HTERT RPE-1 (cell line): ENCODE results near the gene FAM20B.
"Not testable (repeated sequence)": the region's sequence is repeated elsewhere in the genome, so short reads cannot be mapped to it uniquely, and the experiment has no call there.

Source experiments
- in situ Hi-C: fragments of 300-500 bp; cut with MboI; formaldehyde crosslinking; loops from 4 replicates; pipeline ENCODE4 v1.14.3; 2020; ENCODE audit warnings: low sequenced_read_pairs

FAM20B gene, protein sequence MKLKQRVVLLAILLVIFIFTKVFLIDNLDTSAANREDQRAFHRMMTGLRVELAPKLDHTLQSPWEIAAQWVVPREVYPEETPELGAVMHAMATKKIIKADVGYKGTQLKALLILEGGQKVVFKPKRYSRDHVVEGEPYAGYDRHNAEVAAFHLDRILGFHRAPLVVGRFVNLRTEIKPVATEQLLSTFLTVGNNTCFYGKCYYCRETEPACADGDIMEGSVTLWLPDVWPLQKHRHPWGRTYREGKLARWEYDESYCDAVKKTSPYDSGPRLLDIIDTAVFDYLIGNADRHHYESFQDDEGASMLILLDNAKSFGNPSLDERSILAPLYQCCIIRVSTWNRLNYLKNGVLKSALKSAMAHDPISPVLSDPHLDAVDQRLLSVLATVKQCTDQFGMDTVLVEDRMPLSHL

DNA sequence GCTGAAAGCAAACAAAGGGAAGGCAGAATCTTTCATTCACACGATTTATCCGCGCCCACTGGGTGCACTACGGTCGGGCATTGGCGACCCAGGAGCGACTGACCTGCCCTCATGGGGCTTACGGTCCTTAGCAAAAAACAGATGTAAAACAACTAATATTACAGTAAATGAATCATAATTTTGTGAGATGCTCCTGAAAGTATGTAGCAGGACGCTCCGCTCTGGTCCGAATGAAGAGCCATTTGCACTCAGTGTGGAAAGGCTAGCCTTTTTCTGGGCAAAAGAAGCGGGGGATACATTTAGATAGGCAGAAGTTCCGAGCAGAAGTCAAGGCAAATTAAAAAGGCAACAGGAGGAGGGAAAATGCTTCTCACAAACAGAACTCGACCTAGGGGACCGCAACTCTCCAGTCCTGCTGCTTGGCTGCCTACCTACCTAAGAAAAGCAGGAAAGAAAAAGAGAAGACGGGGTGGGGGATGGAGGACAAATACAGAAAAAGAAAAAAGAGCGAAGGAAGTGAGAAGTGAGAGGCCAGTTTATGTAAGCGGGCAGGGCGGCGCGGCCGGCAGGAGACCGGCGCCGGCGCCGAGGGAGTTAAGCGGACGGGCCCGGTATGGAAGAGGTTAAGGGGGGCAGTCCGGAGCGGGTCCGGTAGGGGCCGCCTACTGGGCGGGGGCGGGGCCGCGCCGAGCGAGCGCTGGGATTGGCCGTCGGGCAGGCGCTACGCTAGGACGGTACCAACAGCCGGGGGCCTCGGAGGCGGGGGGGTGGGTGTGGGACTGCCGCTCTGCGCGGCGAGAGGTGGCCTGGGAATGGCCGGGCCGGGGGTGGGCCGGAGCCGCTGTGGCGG, at the start of gene FAM20B:
Gene FAM20B (plus strand): TSS at position 770 of the 850 bp plus-strand sequence. CDS start 17,954 bp downstream, outside the sequence.
- in situ Hi-C loops: no loop called here

DNA sequence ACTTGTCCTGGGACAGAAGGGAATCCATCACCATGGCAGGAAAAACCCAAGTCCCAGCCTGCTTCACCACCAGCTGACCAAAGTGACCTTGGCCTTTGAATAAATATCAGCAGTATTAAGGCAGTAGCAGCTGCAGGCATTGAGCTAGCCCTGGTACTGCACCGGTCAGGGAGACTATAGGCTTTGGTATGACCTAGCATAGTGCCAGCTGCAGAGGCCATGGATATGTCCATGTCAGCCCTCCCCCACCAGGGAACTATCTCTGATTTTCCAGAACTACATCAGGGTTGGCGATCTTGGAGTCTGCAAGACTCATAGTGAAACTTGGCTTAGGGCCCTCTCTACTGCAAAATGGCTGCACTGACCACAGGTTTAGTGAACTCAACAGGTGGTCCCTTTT, 49.2 kb upstream of the FAM20B start:
- in situ Hi-C loops: no loop called here

DNA sequence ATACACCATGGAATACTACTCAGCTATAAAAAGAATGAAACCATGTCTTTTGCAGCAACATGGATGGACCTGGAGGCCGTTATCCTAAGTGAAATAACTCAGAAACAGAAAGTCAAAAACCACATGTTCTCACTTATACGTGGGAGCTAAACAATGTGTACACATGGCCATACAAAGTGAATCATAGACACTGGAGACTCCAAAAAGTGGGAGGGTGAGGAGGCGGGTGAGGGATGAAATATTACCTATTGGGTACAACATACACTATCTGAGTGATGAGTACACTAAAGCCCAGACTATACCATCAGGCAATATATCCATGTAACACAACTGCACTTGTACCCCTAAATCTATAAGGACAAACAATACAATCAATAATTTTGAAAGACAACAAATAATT, 39.5 kb upstream of the FAM20B start:
- in situ Hi-C loops: no loop called here

DNA sequence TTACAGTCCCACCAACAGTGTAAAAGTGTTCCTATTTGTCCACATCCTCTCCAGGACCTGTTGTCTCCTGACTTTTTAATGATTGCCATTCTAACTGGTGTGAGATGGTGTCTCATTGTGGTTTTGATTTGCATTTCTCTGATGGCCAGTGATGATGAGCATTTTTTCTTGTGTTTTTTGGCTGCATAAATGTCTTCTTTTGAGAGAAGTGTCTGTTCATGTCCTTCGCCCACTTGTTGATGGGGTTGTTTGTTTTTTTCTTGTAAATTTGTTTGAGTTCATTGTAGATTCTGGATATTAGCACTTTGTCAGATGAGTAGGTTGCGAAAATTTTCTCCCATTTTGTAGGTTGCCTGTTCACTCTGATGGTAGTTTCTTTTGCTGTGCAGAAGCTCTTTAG, 37.5 kb upstream of the FAM20B start:
- in situ Hi-C loops: not testable (repeated sequence)

DNA sequence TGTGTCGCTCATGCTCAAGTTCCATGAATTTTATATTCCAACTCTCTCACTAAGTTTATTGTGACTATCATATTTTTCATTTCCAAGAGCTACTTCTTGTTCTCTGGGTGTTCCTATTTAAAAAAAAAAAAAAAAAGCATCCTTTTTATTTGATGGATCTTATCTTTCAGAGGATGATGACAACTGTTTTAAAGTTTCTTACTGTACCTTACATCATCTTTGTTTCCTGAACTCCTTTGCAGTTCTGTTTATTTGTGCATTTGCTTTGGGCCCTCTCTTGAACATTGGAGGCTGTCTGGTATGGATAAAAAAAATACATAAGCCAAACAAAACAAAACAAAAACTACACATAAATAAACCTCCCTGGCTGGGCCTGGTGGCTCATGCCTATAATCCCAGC, 32.1 kb upstream of the FAM20B start:
- in situ Hi-C loops: no loop called here

DNA sequence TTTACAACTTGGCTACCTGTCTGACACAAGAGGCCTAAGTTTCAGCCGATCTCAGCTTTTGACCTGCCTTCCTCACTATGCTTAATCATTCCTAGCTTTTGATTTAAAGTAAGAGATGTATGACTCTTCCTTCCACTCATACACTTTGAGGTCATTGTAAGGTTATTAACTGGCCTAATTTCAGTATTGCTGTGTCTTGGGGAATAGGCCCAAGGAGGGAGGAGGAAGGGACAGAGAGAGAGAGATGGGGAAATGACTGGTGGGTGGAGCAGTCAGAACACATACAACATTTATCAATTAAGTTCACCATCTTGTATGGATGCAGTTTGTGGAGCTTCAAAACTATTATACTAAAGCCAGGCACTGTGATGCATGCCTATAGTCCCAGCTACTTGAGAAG, 28.3 kb upstream of the FAM20B start:
- in situ Hi-C loops: no loop called here

- in situ Hi-C loops: no loop called here
These were observed 27.4 kb upstream of the FAM20B start for GRCh38 chr1:178998295-178998694.

DNA sequence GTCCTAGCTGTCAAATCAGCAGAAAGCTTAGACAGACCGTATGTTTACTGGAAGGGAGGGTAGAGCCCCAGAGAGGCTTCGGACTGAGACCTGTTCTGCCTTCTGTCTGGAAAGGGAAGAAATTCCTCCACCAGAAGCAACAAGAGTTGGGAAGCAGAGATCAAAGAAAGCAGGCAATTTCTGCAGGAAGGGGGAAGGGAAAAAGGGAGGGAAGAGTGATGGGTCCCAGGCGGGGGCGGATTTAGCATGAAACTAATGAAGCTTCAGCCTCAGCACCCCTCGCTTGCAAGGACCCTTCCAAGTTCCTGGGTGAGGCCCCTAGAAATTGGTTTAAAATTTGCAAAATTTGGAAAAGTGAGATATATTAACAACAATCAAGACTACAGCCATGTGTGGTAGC, 26.6 kb upstream of the FAM20B start:
- in situ Hi-C loops: no loop called here

GRCh38 chr1:179001451-179001850, 24.2 kb upstream of the FAM20B start:
- in situ Hi-C loops: no loop called here

GRCh38 chr1:179002064-179002463, 23.6 kb upstream of the FAM20B start:
- in situ Hi-C loops: not testable (repeated sequence)

GRCh38 chr1:179002552-179003345, 22.9 kb upstream of the FAM20B start:
- in situ Hi-C loops: no loop called here

GRCh38 chr1:179003512-179004066, 22.1 kb upstream of the FAM20B start:
- in situ Hi-C loops: no loop called here

DNA sequence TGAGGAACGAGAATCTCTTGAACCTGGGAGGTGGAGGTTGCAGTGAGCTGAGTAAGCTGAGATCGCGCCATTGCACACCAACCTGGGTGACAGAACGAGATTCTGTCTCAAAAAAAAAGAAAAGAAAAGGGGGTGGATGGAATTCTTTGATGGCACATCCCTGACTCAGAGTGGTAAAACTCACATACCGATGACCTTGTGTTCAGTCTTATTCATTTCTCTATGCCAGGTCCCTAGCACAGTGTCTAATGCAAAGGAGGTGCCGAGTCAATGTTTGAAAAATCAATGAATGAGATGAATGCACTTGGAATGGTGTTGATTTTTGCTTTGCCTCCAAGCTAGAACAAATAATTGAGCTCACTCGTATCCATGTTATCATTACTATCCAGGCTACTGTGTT, 18.5 kb upstream of the FAM20B start:
- in situ Hi-C loops: no loop called here

GRCh38 chr1:179010671-179011070, 15.0 kb upstream of the FAM20B start:
- in situ Hi-C loops: no loop called here

DNA sequence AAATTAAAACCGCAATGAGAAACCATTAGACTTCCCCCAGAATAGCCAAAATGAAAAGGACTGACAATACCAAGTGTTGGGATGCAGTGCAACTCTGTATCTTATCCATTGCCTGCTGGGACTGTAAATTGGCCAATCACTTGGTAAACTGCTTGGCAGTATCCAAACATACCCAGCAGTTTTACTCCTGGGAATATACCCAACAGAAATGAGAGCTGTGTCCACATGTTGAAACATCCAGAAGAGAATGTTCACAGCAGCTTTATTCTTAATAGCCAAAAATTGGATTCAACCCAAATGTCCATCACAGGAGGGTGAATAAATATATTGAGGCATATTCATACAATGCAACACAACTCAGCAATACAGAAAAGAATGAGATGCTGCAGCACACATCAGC, 13.7 kb upstream of the FAM20B start:
- in situ Hi-C loops: no loop called here

- in situ Hi-C loops: no loop called here
These were observed 11.6 kb upstream of the FAM20B start for GRCh38 chr1:179014123-179014522.

- in situ Hi-C loops: no loop called here
These were observed 10.3 kb upstream of the FAM20B start for GRCh38 chr1:179015396-179015795.

DNA sequence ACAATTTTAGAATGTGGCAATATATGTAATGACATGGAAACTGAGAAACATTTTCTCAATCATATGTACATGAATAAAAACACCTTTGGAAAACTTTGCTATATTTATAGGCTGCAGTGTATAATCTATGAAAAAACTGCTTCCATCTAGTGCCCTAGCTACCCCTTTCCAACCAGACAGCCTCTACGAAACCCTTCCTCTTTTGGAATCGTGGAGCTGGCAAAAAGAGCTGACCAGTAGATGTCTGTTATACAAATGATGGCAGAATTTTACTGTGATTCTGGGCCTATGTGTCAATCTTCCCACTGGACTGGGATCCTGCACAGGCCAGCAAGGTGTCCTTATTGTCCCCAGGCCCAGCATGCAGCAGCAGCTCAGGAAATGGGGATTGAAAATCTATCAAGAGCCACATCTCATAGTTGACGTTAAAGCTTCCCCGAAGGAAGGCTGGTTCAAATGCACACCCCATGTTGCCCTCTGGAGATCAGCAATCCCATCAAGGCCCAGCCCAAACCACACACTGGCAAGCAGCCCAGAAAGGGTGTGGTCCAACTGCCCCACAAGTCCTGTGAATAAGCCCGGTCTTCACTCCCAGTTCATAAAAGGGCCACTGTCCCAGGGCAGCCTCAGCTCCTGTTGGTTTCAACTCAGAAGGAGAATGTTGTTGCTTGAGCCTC, 8.8 kb upstream of the FAM20B start:
- in situ Hi-C loops: no loop called here

- in situ Hi-C loops: no loop called here
These were observed 8.0 kb upstream of the FAM20B start for GRCh38 chr1:179017383-179018326.
